Iris pigment epithelial cell (primary cell): ENCODE data around the gene TMSB4X.
"Not testable (repeated sequence)": the region's sequence is repeated elsewhere in the genome, so short reads cannot be mapped to it uniquely, and the experiment has no call there.

Experiments
- DNase-seq: peaks from one replicate; pipeline ENCODE4 v3.0.0-alpha.2; 2011; ENCODE audit warnings: low read depth

TMSB4X gene

GRCh38 chrX:12974796-12975669, at the start of gene TMSB4X:
TSS of gene TMSB4X (plus strand) at chrX:12975110.
- DNase-seq = peak; percentile 76

GRCh38 chrX:12929701-12930100, 45.2 kb upstream of the TMSB4X start:
- no peak for DNase-seq

DNA sequence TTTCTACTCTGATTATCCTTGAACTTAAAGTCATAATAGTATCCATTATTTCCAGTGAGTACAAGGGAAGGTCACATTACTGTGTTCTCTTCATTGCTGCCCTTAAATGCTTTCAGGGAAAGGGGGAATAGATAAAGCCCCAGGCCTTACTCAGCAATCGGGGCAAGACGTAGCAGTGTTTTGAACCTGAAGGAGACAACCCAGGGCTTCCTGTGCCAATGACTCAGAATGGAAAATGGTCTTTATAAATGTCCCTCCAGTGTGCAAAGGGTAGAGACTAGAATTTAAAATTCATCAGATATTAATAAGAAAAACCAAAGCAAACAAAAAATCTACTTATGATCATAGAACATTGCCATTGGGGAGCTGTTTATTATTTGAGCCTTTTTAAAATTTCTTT, 44.8 kb upstream of the TMSB4X start:
- DNase-seq = no peak

DNA sequence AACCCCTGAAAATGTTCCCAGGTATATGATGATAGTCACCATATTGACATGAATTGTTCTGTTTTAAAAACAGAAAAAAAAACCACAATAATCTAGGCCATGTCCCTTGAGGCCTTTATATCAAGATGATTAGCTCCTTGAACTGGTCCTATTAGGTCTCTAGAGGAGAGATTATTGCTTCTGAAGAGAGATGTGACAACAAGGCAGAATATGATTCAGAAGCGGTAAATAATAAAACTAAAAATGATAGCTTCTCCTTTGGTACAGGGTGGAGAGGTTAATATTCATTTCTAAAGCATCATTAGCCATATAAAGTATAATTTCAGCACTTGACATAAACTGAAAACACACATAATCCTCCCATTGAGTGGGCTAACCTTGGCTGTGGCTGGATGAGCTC, 42.7 kb upstream of the TMSB4X start:
- no peak for DNase-seq

- no peak for DNase-seq
Observed at GRCh38 chrX:12934850-12935249, 40.1 kb upstream of the TMSB4X start.

DNA sequence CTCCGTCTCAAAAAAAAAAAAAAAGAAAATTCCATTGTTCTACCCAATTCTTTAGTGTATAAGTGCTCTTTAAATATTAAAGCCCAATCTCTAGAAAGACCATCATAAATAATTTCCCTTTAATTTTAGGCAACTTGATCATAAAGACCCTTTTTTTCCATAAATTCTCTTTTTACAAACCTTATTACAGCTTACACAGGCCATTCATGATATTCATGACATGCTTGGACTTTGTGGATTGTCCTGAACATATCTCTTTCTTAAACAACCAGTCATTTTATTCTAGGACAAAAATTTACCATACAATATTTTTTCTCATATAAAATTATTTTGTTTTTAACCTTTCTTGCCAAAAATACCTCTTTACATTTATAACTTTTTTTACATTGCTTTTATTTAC, 38.0 kb upstream of the TMSB4X start:
- no peak for DNase-seq

DNA sequence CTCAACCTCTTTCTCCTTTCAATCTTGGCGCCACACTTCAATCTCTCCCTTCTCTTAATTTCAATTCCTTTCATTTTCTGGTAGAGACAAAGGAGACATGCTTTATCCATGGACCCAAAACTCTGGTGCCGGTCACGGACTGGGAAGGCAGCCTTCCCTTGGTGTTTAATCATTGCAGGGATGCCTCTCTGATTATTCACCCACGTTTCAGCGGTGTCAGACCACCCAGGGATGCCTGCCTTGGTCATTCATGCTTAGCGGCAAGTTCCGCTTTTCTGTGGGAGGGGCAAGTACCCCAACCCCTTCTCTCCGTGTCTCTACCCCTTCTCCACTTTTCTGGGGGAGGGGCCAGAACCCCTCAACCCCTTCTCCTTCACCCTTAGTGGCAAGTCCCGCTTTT, 34.4 kb upstream of the TMSB4X start:
- DNase-seq = not testable (repeated sequence)

DNA sequence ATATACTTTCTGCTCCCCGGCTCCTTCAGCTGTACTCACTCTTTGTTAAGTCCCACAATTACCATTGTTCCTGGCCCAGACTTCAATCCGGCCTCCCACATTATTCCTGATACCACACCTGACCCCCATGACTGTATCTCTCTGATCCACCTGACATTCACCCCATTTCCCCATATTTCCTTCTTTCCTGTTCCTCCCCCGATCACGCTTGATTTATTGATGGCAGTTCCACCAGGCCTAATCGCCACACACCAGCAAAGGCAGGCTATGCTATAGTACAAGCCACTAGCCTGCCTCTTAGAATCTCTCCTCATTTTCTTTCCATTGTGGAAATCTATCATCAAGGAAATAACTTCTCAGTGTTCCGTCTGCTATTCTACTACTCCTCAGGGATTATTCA, 31.3 kb upstream of the TMSB4X start:
- DNase-seq = not testable (repeated sequence)

GRCh38 chrX:12944452-12944851, 30.5 kb upstream of the TMSB4X start:
- DNase-seq = not testable (repeated sequence)

DNA sequence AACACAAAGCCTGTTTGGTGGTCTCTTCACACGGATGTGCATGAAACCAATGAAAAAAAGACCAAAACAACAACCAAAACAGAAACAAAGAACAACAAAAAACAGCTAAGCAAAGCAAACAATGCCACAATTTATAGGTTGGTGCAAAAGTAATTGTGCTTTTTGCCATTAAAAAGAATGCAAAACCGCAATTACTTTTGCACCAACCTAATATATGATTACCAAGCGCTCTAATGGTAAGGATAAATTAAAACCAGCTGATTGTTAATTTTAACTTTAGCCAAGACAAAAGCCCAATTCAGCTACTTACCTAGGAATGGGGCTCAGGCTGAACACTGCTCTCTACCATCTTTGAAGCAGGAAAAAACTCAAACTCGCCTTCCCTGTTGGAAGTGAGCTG, 29.4 kb upstream of the TMSB4X start:
- no peak for DNase-seq

- no peak for DNase-seq
Observed at GRCh38 chrX:12946406-12946805, 28.5 kb upstream of the TMSB4X start.

- peak; percentile 83 for DNase-seq
Observed at GRCh38 chrX:12946838-12947544, 27.9 kb upstream of the TMSB4X start.

- no peak for DNase-seq
Observed at GRCh38 chrX:12947545-12948235, 27.2 kb upstream of the TMSB4X start.

- DNase-seq = no peak
Observed at GRCh38 chrX:12948495-12948894, 26.4 kb upstream of the TMSB4X start.

DNA sequence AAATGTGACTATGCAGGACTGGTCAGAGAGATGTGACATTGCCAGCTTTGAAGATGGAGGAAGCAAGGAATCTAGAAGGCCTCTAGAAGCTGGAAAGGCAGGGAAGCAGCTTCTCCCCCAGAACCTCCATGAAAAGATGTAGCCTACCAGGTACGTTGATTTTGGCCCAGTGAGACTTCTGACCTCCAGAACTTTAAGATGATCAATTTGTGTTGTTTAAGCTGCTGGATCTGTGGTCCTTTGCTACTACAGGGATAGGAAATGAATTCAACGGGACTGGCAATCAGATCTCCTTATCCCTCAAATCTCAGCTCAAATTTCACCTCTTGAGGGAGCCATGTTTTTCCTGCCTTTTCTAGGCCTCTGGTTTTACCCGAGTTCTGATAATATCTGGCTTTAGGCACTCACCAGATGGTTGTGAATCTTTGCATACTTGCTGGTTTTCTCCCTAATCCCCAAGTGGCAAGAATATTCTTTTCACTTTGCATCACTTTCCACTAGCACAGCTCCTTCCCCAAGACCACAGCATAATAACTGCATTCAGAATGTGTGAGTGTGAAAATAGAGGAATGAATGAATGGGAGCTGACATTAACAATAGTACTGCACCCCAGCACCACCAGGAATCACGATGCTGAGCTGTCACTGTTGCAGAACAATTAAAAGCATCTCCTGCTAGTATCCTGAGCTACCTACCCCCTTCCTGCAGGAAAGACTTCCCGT, 25.5 kb upstream of the TMSB4X start:
- DNase-seq = peak; percentile 82

DNA sequence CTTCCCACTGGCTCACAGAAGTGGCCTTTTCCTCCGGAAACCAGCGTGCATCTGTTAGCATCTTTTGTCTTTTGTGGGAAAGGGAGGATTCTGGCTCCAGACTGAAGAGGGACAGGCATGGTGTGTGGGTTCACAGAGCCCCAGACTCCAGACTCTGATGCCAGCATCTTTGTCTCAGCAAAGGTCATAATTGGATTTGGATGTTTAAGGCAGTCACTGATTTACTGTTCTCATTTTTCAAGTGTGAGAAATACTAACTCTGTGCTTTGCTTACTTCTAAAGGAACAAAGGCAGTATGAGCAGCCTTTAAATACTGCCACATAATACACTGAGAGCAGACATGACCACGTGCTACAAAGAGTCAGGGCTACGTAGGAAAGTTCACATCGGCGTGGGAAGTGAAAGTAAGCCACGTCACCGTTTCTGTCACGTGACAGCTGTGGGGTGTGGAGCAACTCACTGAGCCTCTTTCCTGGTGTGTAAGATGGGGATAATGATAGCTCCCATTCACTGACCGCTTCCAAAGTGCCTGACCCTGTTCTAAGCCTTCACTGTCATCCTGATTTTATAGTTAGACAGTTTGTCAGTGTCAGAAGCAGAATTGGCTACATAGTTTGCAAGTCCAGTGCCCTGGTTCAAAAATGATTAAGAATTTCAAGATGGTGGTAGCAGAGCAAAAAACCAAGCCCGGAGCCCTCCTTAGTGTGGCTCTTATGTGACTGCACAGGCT, 24.8 kb upstream of the TMSB4X start:
- peak; percentile 93 for DNase-seq

DNA sequence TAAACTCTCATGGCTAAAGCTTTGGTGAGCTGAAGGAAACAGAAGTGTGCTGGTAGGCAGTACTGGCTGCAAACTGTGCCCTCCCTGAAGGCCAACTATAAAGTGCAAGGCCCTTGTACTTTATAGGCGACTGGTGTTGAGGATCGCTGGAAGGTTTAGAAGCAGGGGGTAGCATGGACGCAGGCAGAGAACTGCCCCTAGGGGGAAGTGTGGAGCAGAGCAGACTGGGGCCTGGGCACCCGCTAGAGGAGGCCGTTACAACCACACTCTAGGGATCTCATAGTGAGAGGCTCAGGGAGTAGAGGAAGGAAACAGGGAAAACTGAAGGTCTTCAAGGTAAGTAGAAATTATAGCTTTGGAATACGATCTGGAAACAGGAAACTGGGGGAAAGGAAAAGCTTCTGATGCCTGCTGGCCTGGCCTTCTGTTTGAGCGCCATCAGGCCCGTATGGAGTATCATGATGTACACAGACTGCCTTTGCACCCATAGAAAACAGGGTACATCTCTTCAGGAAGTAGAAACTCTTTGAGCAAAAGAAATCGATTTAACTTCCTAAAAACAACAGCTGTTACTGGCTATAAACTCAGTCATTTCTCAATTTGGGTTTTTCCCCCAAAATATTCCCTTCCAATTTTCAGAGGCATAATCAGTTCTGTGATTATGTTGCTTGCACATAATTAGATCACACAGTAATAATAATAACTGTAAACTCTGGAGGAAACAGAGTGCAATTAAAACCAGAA, 23.9 kb upstream of the TMSB4X start:
- DNase-seq = no peak

- DNase-seq = no peak
Observed at GRCh38 chrX:12951595-12951975, 23.3 kb upstream of the TMSB4X start.

DNA sequence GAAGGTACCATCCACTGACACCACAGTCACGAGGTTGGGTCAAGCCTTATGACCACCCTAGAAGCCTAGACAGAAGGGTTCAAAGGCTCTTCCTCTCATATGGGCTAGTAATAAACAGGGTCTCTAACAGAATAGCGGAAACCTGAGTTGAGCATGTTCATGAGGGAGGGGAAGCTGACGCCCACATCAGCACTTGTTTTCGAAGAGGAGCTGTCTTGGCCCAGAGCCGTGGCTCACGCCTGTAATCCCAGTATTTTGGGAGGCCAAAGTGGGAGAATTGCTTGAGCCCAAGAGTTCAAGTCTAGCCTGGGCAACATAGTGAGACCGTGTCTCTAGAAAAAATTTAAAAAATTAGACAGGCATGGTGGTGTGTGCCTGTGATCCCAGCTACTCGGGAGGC, 21.5 kb upstream of the TMSB4X start:
- DNase-seq = no peak

- DNase-seq = no peak
Observed at GRCh38 chrX:12954376-12954775, 20.5 kb upstream of the TMSB4X start.

- DNase-seq = no peak
Observed at GRCh38 chrX:12954981-12955380, 19.9 kb upstream of the TMSB4X start.
